Dermis microvascular lymphatic vessel endothelial cell (primary cell): ENCODE data around the gene RIPOR2. TPM values are rescaled to one million over a fixed set of nuclear protein-coding genes. Genes with fewer than 3 reads are reported as not detected.

Experiments
- DNase-seq, 2 donors: peaks; one replicate each; pipeline versions ENCODE4 v3.0.0 to v3.0.0-alpha.2; 2010; ENCODE audit warnings: low read depth in 2 of 2
- total RNA-seq: library from RNA; depleted of rRNA; stranded (reverse); fragments of >200 nt; gene quantifications from 2 replicates; pipeline ENCODE4 v1.2.1, GENCODE V29; 2014

The RIPOR2 gene
- total RNA-seq, 1 donor from 2014 or later = 0.13 TPM

GRCh38 chr6:24876499-24877465 lies 59.0 kb downstream of the RIPOR2 start:
- DNase-seq = no peak

- DNase-seq = no peak
Measured at GRCh38 chr6:24875534-24875901, 60.2 kb downstream of the RIPOR2 start.

- no peak for DNase-seq
Measured at GRCh38 chr6:24874776-24875533, 60.8 kb downstream of the RIPOR2 start.

- no peak for DNase-seq
Measured at GRCh38 chr6:24874128-24874527, 61.6 kb downstream of the RIPOR2 start.

GRCh38 chr6:24872779-24873178 lies 63.0 kb downstream of the RIPOR2 start:
- no peak for DNase-seq

GRCh38 chr6:24868765-24869164 lies 67.0 kb downstream of the RIPOR2 start:
- DNase-seq = no peak

GRCh38 chr6:24867104-24867703 lies 68.6 kb downstream of the RIPOR2 start:
- DNase-seq = no peak

- no peak for DNase-seq
Measured at GRCh38 chr6:24865161-24865560, 70.6 kb downstream of the RIPOR2 start.

- DNase-seq = no peak
Measured at GRCh38 chr6:24864343-24864742, 71.4 kb downstream of the RIPOR2 start.

GRCh38 chr6:24861934-24862333 lies 73.8 kb downstream of the RIPOR2 start:
- no peak for DNase-seq

- DNase-seq = no peak
Measured at GRCh38 chr6:24859608-24860200, 76.1 kb downstream of the RIPOR2 start.

- DNase-seq = no peak
Measured at GRCh38 chr6:24859132-24859531, 76.6 kb downstream of the RIPOR2 start.

GRCh38 chr6:24858177-24858653 lies 77.5 kb downstream of the RIPOR2 start:
- no peak for DNase-seq

- no peak for DNase-seq
Measured at GRCh38 chr6:24856901-24857670, 78.7 kb downstream of the RIPOR2 start.

GRCh38 chr6:24856246-24856599 lies 79.5 kb downstream of the RIPOR2 start:
- DNase-seq = no peak

- peak; percentile 48 to 66 for DNase-seq
Measured at GRCh38 chr6:24855395-24856245, 80.1 kb downstream of the RIPOR2 start.

- DNase-seq = no peak
Measured at GRCh38 chr6:24854077-24854666, 81.6 kb downstream of the RIPOR2 start.

- no peak for DNase-seq
Measured at GRCh38 chr6:24851086-24851485, 84.7 kb downstream of the RIPOR2 start.

GRCh38 chr6:24849713-24850112 lies 86.0 kb downstream of the RIPOR2 start:
- no peak for DNase-seq

- no peak for DNase-seq
Measured at GRCh38 chr6:24848461-24848860, 87.3 kb downstream of the RIPOR2 start.
